Epithelial cell of proximal tubule (primary cell): ENCODE results near the gene IFNL2. TPM values are rescaled to one million over a fixed set of nuclear protein-coding genes. Genes with fewer than 3 reads are reported as not detected.

ENCODE experiments used
- DNase-seq: peaks from one replicate; pipeline ENCODE4 v3.0.0-alpha.2; 2011; ENCODE audit warnings: low read depth
- H3K4me3 ChIP-seq: 2 replicates; pipeline ENCODE4 v1.5.1; 2011; ENCODE audit warnings: low read depth, mild to moderate bottlenecking, low read length
- total RNA-seq: library from RNA; depleted of rRNA; stranded (reverse); fragments of >200 nt; gene quantifications from 2 replicates; pipeline ENCODE4 v1.2.3, GENCODE V29; 2015
- TF ChIP-seq, protein P1 (sequence below): conservative IDR thresholded peaks from 2 replicates; pipeline ENCODE4 v1.5.1; 2012; ENCODE audit warnings: low read depth, mild to moderate bottlenecking, low read length

Gene IFNL2
- total RNA-seq, 1 donor from 2014 or later, result not detected

DNA sequence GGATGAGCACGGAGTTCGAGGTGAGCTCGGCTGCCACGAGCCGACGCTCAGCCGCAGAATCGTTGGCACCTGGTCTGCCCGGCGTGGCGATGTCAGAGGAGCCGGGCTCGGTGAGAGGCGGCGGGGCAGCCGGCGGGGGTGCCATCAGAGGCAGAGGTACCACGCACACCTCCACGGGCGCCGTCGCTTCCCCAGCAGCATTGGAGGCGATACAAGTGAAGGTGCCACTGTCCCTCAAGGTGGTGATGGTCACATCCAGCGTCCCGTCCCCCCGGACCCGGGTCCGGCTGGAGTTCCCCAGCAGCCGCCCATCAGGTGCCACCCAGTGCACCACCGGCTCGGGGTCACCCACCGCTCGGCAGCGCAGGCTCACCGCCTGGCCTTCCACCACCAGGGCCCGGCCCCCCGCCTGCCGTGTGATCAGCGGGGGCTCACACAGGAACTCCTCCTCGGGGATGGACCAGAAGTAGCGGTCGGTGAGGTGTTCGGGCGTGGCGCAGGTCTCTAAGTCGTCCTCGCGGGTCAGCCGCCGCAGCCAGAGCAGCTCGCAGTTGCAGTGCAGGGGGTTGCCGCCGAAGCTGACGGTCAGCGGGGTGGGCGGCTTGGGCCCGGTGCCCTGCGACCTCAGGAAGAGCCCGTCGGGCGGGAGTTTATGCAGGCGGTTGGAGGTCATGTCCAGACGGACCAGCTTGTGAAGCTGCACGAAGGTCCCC, 46.0 kb downstream of the IFNL2 start:
- TF ChIP-seq, protein P1, sequence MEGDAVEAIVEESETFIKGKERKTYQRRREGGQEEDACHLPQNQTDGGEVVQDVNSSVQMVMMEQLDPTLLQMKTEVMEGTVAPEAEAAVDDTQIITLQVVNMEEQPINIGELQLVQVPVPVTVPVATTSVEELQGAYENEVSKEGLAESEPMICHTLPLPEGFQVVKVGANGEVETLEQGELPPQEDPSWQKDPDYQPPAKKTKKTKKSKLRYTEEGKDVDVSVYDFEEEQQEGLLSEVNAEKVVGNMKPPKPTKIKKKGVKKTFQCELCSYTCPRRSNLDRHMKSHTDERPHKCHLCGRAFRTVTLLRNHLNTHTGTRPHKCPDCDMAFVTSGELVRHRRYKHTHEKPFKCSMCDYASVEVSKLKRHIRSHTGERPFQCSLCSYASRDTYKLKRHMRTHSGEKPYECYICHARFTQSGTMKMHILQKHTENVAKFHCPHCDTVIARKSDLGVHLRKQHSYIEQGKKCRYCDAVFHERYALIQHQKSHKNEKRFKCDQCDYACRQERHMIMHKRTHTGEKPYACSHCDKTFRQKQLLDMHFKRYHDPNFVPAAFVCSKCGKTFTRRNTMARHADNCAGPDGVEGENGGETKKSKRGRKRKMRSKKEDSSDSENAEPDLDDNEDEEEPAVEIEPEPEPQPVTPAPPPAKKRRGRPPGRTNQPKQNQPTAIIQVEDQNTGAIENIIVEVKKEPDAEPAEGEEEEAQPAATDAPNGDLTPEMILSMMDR, result no peak
- no peak for DNase-seq
- no peak overlapping the region for H3K4me3 ChIP-seq

DNA sequence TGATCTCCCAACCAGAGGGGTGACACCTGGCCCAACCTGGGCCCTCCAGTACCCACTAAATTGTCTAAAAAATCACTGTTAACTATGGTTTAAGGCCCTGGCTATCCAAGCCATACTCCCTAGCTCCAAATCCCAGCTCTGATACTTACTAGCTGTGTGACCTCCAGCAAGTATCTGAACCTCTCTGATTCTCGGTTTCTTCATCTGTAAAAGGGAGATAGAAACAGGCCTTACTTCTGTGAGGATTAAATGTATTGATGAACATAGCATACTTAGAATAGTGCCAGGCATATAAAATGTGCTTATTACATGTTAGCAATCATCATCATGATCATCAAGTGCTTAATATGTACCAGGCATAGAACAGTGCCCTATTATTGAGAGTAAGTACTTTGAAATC, 47.7 kb downstream of the IFNL2 start:
- TF ChIP-seq, protein P1, result no peak
- H3K4me3 ChIP-seq, result no peak overlapping the region
- no peak for DNase-seq

DNA sequence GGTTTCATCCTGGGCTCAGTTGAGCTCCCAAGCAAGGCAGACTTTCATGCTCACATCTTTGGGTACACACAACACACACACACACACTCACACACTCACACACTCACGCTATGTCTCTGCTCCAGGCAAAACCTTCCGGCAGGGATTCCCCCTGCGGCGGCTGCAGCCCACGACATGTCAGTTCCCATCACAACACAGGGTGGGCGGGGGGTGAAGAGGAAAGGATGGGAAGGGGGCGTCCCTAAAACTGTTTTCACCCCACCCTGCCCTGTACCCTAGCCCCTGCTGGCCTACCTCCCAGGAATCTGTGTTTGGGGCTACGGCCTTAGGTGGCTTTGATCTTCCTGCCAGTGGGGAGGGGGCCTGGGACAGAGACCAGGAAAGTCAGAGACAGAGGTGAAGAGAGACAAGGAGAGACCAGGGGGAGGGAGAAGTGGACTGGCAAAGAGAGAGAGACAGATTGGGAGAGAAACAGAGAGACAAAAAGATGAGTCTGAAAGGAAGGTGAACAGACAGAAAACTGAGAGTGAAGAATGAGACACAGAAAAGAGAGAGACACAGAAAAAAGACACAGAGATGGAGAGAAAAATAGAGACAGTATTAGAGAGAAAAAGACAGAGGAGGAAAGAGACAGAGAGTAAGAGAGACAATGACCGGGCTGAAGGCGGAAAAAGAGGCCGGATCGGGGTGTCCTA, 48.6 kb downstream of the IFNL2 start:
- TF ChIP-seq, protein P1, result no peak
- no peak for DNase-seq
- H3K4me3 ChIP-seq, result no peak overlapping the region

DNA sequence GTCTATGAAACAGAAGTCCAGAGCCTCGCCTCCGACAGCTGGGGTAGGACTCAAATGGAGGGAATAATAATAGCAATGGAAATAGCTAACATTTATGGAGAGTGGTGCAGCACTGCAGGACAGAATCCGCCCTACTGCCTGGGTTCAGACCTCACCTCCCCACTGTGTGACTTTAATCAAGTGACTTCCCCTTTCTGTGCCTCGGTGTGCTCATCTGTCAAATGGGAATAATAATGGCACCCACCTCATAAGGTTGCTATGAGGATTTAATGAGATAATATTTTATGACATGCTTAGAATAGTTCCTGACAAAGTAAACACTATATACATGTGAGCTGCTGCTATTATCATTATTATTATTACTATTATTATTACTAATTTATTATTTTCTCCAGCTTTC, 49.3 kb downstream of the IFNL2 start:
- TF ChIP-seq, protein P1, result no peak
- DNase-seq, result no peak
- H3K4me3 ChIP-seq, result no peak overlapping the region

DNA sequence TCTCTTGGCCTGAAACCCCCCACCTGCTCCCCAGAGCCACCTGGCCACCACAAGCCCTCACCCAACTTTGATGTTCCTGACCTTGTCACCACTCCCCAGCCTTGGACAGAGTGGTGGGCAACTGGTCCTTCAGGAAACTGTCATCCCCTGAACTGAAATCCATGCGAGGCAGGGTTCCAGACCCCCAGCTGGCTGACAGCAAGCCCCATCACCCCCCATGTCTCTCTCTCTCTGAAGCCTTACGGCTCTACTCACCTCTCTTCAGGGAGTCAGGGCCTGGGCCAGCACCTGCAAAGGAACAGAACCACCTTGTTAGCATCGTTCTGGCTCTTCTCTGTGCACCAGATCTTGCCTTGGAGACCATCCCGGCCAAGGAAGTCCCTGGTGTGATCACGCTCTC, 49.9 kb downstream of the IFNL2 start:
- H3K4me3 ChIP-seq, result no peak overlapping the region
- TF ChIP-seq, protein P1, result no peak

DNA sequence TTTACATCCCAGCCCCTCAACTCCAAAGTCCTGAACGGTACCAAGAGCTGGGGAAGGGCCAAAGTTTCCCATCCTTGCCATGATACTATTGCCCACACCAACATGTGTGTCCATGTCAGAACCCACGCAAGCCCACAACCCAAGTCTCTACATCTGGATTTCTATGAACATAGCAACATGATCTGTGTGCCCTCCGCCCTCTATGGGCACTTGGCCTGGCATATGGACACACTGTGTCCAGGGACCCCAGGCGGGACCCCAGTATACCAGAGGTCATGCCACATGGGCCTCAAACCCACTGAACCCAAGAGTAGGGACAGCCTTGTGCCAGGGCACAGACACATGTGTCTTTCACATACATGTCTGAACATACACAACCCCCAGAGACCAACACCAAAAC, 50.5 kb downstream of the IFNL2 start:
- no peak overlapping the region for H3K4me3 ChIP-seq
- no peak for DNase-seq
- TF ChIP-seq, protein P1, result no peak

More for the DNA sequence above, 49.9 kb downstream of the IFNL2 start:
- DNase-seq, result no peak
